Measurements from ENCODE around the gene MEF2B. TPM values are rescaled to one million over a fixed set of nuclear protein-coding genes. Genes with fewer than 3 reads are reported as not detected.

Gene MEF2B
- total RNA-seq, 1 donor from 2014 or later, result 0.97 TPM

GRCh38 chr19:19095691-19096090, 74.4 kb downstream of the MEF2B start:
- no peaks in the 10 kb centered on the region for H3K9me3 Mint-ChIP-seq (ENCODE audit: unreplicated experiment)
- TF ChIP-seq, protein P1, sequence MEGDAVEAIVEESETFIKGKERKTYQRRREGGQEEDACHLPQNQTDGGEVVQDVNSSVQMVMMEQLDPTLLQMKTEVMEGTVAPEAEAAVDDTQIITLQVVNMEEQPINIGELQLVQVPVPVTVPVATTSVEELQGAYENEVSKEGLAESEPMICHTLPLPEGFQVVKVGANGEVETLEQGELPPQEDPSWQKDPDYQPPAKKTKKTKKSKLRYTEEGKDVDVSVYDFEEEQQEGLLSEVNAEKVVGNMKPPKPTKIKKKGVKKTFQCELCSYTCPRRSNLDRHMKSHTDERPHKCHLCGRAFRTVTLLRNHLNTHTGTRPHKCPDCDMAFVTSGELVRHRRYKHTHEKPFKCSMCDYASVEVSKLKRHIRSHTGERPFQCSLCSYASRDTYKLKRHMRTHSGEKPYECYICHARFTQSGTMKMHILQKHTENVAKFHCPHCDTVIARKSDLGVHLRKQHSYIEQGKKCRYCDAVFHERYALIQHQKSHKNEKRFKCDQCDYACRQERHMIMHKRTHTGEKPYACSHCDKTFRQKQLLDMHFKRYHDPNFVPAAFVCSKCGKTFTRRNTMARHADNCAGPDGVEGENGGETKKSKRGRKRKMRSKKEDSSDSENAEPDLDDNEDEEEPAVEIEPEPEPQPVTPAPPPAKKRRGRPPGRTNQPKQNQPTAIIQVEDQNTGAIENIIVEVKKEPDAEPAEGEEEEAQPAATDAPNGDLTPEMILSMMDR (IDR thresholded peaks at IDR 0.05; ENCODE audit: unreplicated experiment), result no peak
- peaks cover 7% of the 10 kb centered on the region for H3K27me3 Mint-ChIP-seq (ENCODE audit: unreplicated experiment)
- no peak overlapping the region for H3K4me3 Mint-ChIP-seq (ENCODE audit: unreplicated experiment)
- no peak for DNase-seq (ENCODE audit: low spot score)
- no peaks in the 10 kb centered on the region for H3K36me3 Mint-ChIP-seq (ENCODE audit: low read depth, unreplicated experiment)
- no peaks in the 10 kb centered on the region for H3K4me1 Mint-ChIP-seq (ENCODE audit: unreplicated experiment)
- no peak overlapping the region for H3K27ac Mint-ChIP-seq (ENCODE audit: unreplicated experiment)

Other genes with a start within 250 kb of the MEF2B start
- gene HOMER3, start 229.0 kb downstream of the MEF2B start, total RNA-seq (ENCODE audit: unreplicated experiment), result 222 TPM
- gene SUGP2, start 136.7 kb downstream of the MEF2B start, total RNA-seq (ENCODE audit: unreplicated experiment), result 109 TPM
- gene ARMC6, start 136.7 kb downstream of the MEF2B start, total RNA-seq (ENCODE audit: unreplicated experiment), result 25.9 TPM
- gene SLC25A42, start 106.3 kb downstream of the MEF2B start, total RNA-seq (ENCODE audit: unreplicated experiment), result 7.5 TPM
- gene TMEM161A, start 31.8 kb downstream of the MEF2B start, total RNA-seq (ENCODE audit: unreplicated experiment), result 25.1 TPM
- 31.3 TPM for gene BORCS8, start 21.9 kb upstream of the MEF2B start, total RNA-seq (ENCODE audit: unreplicated experiment)
- 131 TPM for gene RFXANK, start 22.0 kb upstream of the MEF2B start, total RNA-seq (ENCODE audit: unreplicated experiment)
- 4.3 TPM for gene NR2C2AP, start 33.2 kb upstream of the MEF2B start, total RNA-seq (ENCODE audit: unreplicated experiment)
- 0.05 TPM for gene NCAN, start 41.7 kb upstream of the MEF2B start, total RNA-seq (ENCODE audit: unreplicated experiment)
- gene TM6SF2, start 103.0 kb upstream of the MEF2B start, total RNA-seq (ENCODE audit: unreplicated experiment), result 1.4 TPM
- gene SUGP1, start 150.2 kb upstream of the MEF2B start, total RNA-seq (ENCODE audit: unreplicated experiment), result 73.2 TPM
- gene MAU2, start 150.6 kb upstream of the MEF2B start, total RNA-seq (ENCODE audit: unreplicated experiment), result 49.3 TPM
- 150 TPM for gene GATAD2A, start 235.4 kb upstream of the MEF2B start, total RNA-seq (ENCODE audit: unreplicated experiment)